HL-60 (cell line): Measurements from ENCODE around the gene DNAH14.
A peak's percentile ranks its signal among the peaks of the same experiment; 100 is the strongest.
"Not testable (repeated sequence)": the region's sequence is repeated elsewhere in the genome, so short reads cannot be mapped to it uniquely, and the experiment has no call there.

Experiments used
- DNase-seq, 2 experiments: peaks; one replicate each; pipeline ENCODE4 v3.0.0-alpha.2; 2010 to 2020; ENCODE audit warnings: low read depth in 1 of 2, low spot score in 1 of 2
- H3K27ac ChIP-seq: fragments of 250-450 bp; sonication (Bioruptor Pico); replicated peaks from 2 replicates; pipeline ENCODE4 v1.5.1; 2020; ENCODE audit warnings: mild to moderate bottlenecking, moderate library complexity
- H3K27me3 ChIP-seq: fragments of 250-450 bp; sonication (Bioruptor Pico); 2 replicates; pipeline ENCODE4 v1.5.1; 2021; ENCODE audit warnings: mild to moderate bottlenecking, moderate library complexity; ENCODE audit not compliant: insufficient read depth, poor library complexity, severe bottlenecking
- H3K4me3 ChIP-seq: replicated peaks from 2 replicates; pipeline ENCODE4 v1.5.1; 2011; ENCODE audit warnings: mild to moderate bottlenecking, control low read depth, low read length; ENCODE audit not compliant: insufficient read depth
- GABPA ChIP-seq: IDR thresholded peaks from 2 replicates; pipeline ENCODE4 v1.6.1; 2012; ENCODE audit warnings: low read depth
- POLR2AphosphoS5 ChIP-seq: IDR thresholded peaks from 2 replicates; pipeline ENCODE4 v1.6.1; 2012; ENCODE audit warnings: low read depth
- SPI1 ChIP-seq: IDR thresholded peaks from 2 replicates; pipeline ENCODE4 v1.6.1; 2012; ENCODE audit warnings: low read depth, mild to moderate bottlenecking, borderline replicate concordance
- TF ChIP-seq, protein P1 (sequence below): IDR thresholded peaks from one replicate; pipeline ENCODE4 v1.5.1; 2011; ENCODE audit warnings: low read length, control low read depth, inconsistent platforms; ENCODE audit not compliant: insufficient read depth
- TF ChIP-seq, protein P2 (sequence below): IDR thresholded peaks from 2 replicates; pipeline ENCODE4 v1.6.1; 2012; ENCODE audit warnings: low read depth; ENCODE audit not compliant: insufficient replicate concordance

Gene DNAH14

DNA sequence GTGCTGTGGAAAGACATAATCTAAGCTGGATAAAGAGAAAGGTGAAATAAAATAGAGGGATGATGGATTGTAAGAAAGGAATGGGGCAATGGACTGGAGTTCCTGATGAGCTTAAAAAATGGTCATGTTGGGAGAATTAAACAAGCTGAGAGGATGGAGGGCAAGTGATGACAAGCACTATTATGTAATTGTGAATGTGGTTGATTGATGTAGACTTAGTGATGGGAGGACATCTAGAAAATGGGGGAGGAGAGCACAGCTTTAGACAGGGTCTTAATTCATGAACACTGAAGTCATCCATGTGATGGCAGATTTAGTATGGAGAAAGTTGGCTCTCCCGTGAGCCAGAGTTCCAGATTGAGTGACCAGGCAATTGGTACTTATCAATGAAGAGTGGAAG is 29.0 kb downstream of the DNAH14 start:
- no peak for TF ChIP-seq SPI1
- TF ChIP-seq, protein P1, sequence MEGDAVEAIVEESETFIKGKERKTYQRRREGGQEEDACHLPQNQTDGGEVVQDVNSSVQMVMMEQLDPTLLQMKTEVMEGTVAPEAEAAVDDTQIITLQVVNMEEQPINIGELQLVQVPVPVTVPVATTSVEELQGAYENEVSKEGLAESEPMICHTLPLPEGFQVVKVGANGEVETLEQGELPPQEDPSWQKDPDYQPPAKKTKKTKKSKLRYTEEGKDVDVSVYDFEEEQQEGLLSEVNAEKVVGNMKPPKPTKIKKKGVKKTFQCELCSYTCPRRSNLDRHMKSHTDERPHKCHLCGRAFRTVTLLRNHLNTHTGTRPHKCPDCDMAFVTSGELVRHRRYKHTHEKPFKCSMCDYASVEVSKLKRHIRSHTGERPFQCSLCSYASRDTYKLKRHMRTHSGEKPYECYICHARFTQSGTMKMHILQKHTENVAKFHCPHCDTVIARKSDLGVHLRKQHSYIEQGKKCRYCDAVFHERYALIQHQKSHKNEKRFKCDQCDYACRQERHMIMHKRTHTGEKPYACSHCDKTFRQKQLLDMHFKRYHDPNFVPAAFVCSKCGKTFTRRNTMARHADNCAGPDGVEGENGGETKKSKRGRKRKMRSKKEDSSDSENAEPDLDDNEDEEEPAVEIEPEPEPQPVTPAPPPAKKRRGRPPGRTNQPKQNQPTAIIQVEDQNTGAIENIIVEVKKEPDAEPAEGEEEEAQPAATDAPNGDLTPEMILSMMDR = no peak
- no peak for TF ChIP-seq POLR2AphosphoS5

DNA sequence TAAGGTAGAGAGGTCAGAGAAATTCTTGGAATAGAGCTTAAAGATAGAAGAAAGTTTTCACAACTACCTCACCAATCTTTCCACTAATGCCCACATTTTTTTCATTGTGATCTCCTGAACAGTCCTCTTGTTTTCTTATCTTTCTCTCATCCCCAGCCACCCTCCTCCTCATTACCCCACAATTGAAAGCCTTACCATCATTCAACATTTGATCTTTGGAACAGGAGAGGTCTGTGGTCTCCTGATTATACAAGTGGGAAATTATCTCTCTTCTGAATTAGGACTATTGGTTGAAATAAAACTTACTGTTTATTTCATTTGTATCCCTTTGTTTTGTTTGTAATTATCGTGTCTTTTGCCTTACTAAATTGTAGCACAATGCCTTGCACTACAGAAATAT is 29.6 kb downstream of the DNAH14 start:
- no peak for DNase-seq
- no peaks in the 10 kb centered on the region for H3K27me3 ChIP-seq
- H3K27ac ChIP-seq = no peak overlapping the region
- TF ChIP-seq, protein P1 = no peak
- TF ChIP-seq POLR2AphosphoS5 (no peak), SPI1 (no peak)
- no peak overlapping the region for H3K4me3 ChIP-seq

More for the DNA sequence above, 29.0 kb downstream of the DNAH14 start:
- no peak overlapping the region for H3K4me3 ChIP-seq
- no peak for DNase-seq
- no peaks in the 10 kb centered on the region for H3K27me3 ChIP-seq
- no peak overlapping the region for H3K27ac ChIP-seq

DNA sequence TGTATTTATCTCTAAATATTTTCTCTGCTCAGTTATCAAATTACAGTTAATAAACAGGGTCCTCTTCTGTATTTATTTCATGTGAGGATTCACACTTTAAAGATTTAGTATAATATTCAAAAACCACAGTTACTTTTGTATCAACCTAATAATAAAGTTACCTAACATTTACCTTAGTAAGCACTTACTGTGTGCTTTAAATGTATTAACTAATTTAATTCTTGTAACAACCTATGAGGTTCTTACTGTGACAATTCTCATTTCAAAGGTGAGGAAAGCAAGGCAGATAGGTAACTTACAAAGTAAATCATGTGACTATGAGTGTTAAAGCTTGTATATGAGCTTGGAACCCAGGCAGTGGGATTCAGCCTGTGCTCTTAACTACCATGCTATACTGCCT is 30.2 kb downstream of the DNAH14 start:
- no peak for TF ChIP-seq POLR2AphosphoS5
- Histone ChIP-seq H3K4me3 (no peak overlapping the region), H3K27ac (no peak overlapping the region), H3K27me3 (no peaks in the 10 kb centered on the region)
- DNase-seq = no peak

DNA sequence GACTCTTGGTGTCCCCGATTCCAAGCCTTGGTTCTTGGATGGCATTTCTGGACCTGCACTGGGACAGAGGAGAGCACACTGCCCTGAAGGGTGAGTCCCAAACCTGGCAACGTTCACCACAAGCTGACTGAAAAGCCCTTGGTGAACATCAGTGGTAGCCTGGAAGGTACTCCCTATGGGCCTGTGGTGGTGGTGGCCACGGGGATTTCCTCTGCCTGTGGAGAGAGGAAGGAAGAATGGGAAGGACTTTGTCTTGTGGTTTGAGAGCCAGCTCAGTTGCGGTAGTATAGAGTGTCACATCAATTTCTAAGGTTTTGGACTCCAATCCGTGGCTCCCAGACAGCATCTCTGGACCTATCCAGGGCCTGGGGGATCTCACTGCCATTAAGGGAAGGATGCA is 50.7 kb downstream of the DNAH14 start:
- DNase-seq = peak in 1 of 2 experiments; percentile 51
- peak; percentile 26; the same call in 1 of the 2 replicates for TF ChIP-seq SPI1
- TF ChIP-seq, protein P1 = no peak
- TF ChIP-seq POLR2AphosphoS5 = 0 out of 2 replicates have a peak, but pooled peaks have one; percentile 25
- no peak for TF ChIP-seq GABPA
- H3K27ac ChIP-seq = no peak overlapping the region
- no peaks in the 10 kb centered on the region for H3K27me3 ChIP-seq
- no peak overlapping the region for H3K4me3 ChIP-seq

DNA sequence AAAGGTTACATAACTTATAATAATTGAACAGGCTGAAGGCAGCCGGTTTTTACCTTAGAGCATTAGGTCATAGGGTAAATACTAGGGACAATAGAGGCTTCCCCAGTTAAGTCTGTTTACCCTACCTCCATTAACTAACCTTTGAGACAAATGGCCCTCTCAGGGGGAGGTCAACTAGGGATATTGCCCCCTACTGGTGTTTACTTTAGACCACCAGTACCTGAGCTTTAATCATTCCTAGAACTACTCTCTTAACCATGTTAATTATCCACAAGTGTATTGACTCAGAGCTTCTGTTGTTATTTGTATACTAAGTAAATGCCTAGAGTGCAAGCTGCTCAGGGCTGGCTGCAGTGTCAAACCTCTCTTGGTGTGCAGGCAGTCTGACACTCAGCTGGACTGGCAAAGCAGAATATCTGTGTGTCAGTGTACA is 52.5 kb downstream of the DNAH14 start:
- not testable (repeated sequence) for H3K27me3 ChIP-seq, H3K4me3 ChIP-seq, DNase-seq, H3K27ac ChIP-seq

DNA sequence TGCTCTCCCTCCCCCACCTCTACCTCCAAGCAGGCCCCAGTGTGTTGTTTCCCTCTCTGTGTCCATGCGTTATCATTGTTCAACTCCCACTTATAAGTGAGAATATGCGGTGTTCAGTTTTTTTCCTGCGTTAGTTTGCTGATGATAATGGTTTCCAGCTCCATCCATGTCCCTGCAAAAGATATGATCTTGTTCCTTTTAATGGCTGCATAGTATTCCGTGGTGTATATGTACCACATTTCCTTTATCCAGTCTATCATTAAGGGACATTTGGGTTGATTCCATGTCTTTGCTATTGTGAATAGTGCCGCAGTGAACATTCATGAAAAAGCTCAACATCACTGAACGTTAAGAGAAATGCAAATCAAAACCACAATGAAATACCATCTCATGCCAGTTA is 58.6 kb downstream of the DNAH14 start:
- TF ChIP-seq, protein P1 = no peak
- TF ChIP-seq, protein P2, sequence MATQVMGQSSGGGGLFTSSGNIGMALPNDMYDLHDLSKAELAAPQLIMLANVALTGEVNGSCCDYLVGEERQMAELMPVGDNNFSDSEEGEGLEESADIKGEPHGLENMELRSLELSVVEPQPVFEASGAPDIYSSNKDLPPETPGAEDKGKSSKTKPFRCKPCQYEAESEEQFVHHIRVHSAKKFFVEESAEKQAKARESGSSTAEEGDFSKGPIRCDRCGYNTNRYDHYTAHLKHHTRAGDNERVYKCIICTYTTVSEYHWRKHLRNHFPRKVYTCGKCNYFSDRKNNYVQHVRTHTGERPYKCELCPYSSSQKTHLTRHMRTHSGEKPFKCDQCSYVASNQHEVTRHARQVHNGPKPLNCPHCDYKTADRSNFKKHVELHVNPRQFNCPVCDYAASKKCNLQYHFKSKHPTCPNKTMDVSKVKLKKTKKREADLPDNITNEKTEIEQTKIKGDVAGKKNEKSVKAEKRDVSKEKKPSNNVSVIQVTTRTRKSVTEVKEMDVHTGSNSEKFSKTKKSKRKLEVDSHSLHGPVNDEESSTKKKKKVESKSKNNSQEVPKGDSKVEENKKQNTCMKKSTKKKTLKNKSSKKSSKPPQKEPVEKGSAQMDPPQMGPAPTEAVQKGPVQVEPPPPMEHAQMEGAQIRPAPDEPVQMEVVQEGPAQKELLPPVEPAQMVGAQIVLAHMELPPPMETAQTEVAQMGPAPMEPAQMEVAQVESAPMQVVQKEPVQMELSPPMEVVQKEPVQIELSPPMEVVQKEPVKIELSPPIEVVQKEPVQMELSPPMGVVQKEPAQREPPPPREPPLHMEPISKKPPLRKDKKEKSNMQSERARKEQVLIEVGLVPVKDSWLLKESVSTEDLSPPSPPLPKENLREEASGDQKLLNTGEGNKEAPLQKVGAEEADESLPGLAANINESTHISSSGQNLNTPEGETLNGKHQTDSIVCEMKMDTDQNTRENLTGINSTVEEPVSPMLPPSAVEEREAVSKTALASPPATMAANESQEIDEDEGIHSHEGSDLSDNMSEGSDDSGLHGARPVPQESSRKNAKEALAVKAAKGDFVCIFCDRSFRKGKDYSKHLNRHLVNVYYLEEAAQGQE = no peak
- no peak for TF ChIP-seq SPI1
- no peak for TF ChIP-seq POLR2AphosphoS5
- TF ChIP-seq GABPA = no peak
- Histone ChIP-seq H3K27ac (no peak overlapping the region), H3K4me3 (no peak overlapping the region), H3K27me3 (no peaks in the 10 kb centered on the region)
- no peak for DNase-seq
